Measurements from ENCODE around the gene SHF.
"Not testable (repeated sequence)": the region's sequence is repeated elsewhere in the genome, so short reads cannot be mapped to it uniquely, and the experiment has no call there.

SHF gene, protein sequence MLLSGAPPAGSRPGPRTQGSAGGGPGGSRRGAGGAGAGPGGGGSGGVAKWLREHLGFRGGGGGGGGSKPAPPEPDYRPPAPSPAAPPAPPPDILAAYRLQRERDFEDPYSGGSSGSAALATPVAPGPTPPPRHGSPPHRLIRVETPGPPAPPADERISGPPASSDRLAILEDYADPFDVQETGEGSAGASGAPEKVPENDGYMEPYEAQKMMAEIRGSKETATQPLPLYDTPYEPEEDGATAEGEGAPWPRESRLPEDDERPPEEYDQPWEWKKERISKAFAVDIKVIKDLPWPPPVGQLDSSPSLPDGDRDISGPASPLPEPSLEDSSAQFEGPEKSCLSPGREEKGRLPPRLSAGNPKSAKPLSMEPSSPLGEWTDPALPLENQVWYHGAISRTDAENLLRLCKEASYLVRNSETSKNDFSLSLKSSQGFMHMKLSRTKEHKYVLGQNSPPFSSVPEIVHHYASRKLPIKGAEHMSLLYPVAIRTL

DNA sequence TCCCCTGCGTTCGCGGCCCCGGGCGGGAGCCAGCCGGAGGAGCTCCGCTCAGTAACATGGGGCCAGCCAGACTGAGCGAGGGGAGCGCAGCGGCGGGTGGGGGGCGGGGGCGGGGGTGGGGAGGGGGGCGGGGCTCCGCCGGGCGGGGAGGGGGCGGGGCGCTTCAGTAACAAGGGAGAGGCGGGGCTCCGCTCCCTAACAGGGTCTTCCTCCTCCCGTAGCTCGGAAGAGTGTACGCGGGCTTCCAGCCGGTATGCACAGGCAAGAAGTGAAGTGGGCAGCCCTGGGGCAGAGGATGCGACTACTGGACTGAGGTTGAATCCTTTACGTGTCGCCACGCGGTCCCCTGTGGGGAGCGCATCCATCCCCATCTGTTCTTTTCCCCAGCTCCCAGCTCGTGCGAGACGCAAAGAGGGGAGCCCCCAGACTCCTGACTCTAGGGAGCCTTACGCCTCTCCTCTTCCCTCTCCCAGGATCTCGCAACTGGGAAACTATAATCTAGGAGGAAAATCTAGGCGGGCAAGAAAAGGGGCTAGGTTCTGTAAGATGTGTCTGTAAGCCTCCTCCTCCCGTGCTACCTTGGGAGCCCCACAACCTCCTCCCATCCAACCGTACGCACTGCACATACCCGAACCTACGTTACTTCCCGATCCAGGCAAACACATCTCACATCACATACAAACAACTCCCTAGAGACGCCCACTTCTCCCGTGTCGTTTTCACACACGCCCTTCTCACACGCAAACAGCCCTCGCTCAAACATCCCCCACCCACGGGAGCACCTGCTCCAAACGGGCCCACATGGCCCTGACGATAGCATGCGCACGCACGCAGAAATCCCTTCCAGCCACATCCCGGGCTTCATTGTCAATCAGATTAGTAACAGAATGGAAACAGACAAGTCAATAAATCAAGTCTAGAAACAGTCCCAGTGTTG is at the start of gene SHF:
Gene SHF, minus strand, starts transcription at position 73 of the 937 bp plus-strand sequence. Its CDS starts 15 bp downstream, at position 58.
- DNase-seq (ENCODE audit: low spot score) = peak; percentile 77

DNA sequence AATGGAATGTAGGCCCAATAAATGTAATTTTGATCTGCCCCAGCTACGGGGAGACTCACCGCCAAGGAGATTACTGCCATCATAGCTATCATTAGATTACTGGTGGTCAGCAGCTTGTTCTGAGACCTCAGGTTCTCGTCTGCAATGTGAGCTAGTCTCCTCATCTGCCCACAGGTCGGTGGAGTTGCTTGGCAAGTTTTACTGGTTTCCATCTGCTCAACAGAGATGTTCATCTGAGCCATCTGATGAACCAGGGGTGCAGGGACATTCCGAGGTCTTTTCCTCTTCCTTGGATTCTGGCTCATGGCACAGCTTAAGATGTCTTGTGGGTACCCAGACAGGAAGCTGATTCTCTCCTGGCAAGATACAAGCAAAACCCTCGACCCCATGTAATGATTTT is 49.0 kb upstream of the SHF start:
- not testable (repeated sequence) for DNase-seq (ENCODE audit: low spot score)

DNA sequence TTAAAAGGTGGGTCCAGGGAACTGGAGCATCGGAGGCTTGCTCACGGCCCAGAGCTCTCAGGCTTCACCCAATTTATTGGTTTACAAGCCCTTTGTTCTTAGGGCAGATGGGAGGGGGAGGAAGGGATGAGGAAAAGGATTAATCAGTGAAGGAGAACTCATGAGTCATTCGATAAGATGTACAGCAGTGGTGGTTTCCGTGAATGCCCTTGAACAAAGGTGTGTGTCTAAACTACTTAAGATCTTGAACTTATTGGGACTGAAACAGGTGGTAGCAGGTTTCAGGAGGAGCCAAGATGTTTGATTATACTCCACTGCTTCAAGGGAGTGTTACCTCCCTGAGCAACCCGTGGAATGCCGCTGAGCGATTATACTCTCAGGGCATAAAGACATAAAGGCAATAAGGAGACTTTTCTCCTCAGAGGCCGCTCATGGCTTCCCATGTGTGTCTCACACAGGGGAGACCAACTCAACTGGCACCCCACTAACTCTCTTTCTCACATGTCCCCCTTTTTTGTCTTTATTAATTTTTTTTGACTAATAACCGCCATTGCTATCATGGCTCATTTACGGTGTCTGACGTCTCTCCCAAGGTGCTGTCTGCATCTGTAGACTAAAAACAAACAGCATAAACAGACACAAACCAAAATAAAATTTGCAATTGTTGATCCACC is 46.9 kb upstream of the SHF start:
- no peak for DNase-seq (ENCODE audit: low spot score)

DNA sequence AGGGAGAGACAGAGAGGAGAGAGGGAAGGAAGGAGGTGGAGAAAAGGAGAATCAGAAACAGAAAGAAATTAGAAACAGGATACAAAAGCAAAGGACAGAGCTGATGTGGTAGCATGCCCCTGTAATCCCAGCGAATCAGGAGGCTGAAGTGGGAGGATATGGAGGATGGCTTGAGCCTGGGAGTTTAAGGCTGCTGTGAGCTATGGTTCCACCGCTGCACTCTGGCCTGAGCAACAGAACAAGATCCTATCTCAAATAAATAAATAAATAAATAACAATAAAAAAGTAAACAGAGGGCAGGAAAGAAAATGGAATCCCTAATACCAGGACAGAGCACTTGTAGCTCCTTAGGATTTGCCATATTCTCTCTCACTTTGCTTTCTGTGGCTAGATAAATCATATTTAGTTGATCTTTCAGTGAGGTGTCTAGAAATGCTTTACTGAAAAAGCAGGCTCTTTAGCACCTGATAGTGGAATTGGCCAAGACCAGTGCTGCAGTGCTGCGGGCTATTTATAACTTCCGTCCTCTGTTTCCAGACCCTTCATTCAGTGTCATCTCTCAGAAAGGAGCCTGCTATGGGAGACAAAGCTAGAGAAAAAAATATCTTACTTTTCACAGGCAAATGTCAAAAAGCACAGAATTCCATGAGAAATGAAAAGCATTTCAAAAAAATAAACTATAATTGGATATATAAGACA is 44.2 kb upstream of the SHF start:
- DNase-seq (ENCODE audit: low spot score) = no peak

DNA sequence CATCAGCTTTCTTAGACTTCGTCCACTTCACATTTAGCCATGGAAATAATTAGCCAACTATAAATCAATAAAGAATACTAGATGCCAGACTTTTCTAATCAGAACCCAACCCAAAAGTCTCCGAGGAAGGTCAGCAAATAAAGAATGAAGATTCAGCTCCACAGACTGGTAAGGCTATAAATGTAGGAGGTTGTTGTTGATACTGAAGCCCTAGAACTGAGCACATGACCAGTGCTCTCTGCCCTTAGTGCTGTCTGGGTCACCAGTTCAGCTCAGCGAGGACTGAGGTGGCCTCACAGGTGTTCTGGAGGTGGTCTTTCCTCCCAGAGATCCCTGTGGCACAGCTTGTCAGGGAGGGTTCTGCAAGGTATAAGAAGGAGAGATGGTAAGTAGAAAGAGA is 43.4 kb upstream of the SHF start:
- DNase-seq (ENCODE audit: low spot score) = no peak

DNA sequence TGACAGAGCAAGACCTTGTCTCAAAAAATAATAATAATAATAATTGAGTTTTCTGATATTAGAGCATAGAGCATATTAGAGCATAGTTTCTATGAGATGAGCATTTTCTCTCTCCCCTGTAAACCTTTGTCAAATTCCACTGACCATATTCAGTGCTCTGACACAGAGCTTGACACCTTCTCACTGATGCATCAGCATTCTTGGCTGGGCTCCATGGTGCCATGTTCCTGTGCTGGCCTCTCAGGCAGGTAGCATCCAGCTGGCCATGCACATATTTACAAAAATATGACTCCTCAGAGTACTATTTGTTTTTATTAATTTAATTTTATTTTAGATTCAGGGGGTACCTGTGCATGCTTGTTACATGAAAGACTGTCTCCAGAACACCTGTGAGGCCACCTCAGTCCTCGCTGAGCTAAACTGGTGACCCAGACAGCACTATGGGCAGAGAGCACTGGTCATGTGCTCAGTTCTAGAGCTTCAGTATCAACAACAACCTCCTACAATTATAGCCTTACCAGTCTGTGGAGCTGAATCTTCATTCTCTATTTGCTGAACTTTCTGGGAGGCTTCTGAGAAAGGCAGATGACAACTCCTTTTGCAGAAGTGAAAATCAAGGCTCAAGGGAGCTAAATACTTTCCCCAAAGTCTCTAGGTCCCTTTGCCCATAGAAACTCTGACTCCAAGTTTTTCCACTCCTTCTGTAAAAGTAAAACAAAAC is 42.6 kb upstream of the SHF start:
- DNase-seq (ENCODE audit: low spot score) = no peak

DNA sequence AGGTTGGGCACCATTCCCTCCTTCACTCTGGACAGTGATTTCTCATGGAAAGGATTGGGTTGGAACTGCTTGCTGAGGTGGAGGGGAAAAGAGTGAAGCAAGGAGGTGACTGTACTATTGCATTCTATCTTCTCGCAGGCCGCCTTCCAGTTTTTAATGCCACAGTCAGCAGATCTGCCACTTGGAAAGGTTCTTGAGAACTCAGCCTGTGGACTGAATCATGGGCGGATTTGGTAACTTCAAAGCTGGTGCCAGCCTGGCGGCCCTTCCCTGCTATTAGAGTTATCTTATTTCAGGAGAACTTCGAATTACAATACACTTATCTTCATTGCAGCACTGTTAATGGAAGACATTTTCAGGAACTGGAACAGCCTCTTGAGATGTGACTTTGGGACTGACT is 41.2 kb upstream of the SHF start:
- no peak for DNase-seq (ENCODE audit: low spot score)

DNA sequence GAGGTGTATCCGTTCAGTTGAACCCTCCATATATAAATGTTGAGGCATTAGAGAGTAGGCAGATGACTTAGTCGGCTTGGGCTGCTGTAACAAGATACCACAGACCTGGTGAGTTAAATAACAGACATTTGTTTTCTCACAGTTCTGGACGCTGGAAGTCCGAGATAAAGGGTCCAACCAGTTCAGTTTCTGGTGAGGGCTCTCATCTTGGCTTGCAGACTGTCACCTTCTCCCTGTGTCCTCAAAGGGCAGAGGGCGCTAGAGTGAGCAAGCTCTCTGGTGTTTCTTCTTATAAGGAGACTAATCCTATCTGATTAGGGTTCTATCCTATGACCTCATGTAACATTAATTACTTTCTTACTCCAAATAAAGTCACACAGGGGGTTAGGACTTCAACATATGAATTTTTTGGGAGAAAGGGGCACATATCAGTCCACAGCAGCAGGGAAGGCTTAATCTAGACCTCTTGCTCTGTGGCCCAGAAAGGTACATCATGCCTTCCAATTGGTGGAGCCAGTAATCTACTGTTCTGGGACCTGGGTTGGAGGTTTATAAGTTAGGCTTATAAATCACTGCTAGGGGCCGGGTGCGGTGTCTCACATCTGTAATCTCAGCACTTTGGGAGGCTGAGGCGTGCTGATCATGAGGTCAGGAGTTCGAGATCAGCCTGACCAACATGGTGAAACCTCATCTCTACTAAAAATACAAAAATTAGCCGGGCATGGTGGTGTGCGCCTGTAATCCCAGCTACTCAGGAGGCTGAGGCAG is 37.9 kb upstream of the SHF start:
- DNase-seq (ENCODE audit: low spot score) = no peak

DNA sequence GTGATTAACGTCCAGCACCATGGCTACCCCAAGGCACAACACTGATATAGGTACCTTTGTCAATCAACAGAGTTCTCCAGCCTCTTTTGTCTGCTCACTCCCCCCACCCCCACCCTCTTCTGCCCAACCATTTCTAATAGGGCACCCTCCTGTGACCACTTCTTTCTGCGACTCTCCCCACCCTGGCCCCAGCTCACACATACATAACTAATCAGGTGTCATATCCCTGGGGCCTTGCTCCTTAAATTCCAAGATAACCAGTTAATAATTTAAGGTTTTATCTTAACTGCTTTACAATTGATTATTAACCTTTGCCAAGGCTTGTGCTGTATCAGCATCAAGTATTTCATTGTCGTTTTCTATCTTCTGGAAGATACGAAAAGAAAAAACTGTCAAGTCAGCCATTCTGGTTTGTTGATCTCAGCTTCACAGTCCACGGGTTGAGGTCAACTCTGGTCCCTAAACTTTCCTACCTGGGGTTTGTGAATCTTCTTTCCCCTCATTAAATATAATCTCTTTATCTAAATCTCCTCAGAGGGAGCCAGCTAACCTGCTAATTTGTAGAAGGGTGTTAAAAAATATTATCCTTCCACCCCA is 37.0 kb upstream of the SHF start:
- no peak for DNase-seq (ENCODE audit: low spot score)

DNA sequence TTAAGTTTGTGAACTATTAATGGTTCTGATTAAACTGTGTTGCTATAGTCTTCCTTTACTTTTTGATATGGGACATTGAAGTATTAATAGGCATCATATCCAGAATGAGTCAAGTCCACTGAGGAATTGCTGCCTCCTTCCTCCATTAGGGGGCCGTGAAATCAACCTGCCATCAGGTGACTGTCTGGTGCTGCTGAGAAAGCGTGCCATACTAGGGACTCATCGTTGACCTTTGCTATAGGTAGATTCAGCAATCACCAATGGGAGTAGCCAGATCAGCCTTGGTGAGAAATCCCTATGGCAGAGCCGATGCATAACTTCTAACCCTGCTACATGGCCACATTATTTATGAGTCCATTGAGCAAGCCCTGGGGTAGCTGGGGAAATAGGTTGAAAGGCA is 34.2 kb upstream of the SHF start:
- no peak for DNase-seq (ENCODE audit: low spot score)

DNA sequence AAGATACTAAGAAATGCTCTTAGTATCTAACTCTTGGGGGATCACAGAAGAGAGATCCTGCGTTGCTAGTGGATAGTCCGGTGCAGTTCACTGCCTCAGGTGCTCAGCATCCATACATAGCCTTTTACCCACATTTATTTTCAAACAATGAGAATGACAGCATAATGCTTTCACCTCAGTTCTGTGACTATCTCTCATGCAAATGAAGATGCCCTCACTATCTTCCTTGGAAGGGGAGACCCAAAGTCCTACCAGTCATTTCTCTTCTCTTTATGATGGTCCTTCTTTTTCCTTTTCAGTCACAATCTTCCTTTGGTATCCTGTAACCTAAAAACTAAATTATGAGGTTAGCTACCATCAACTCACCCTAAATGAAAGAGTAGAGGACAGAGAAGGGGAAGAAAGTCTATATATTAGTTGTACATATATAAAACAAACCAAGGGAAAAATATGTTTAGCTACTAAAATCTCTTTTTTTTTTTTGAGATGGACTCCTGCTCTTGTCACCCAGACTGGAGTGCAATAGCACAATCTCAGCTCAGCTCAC is 33.4 kb upstream of the SHF start:
- no peak for DNase-seq (ENCODE audit: low spot score)

DNA sequence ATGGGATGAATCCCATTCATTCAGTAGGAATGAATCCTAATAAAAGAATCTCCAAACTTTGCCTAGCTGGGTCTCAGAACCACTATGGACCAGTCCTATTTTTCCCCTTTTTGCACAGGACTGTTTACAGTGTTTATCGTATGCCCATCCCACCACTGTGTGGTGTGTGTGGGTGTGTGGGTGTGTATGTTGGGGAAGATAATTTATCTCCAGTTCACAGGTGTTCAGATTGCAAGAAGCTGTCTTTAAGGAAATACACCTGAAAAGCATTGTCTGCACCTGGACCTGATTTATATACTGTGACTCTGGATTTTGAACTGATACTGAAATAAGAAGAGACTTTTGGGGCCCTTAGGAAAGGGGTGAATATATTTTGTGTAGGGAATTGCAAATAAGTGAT is 24.7 kb upstream of the SHF start:
- no peak for DNase-seq (ENCODE audit: low spot score)

DNA sequence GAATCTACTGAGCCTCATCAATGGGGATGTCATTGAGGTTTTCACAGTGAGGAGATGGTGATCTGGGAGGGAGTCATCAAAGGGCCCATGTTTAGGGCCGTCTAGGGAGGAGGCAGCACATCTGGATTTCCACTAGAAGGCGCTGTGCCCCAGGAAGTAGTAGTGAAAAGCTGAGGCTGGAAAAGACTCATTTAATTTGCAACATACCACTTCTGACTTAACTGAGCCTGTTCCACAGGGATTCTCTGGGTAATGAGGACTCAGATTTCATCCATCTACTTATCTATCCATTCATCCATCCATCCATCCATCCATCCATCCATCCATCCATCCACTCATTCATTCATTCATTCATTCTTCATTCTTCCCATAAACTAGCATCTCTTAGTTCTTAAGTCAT is 17.4 kb upstream of the SHF start:
- peak; percentile 72 for DNase-seq (ENCODE audit: low spot score)

DNA sequence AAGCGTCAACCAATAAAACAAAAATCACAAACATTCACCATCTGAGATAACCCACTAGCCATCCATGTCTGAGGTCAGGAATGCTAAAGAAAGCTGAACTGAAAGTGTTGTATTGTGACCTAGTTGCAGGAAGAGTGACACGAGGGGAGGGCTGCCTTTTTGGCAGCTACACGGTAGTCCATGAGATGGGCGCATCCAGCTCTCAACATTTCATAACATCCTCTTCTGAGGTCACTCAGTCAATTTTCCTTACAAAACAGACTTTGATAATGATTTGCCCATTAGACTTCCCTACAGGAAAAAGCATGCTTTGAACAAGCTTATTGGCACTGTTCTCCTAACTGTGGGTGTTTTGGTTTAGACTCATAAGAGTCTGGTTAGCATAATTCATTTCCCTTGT is 15.4 kb upstream of the SHF start:
- DNase-seq (ENCODE audit: low spot score) = peak; percentile 15

DNA sequence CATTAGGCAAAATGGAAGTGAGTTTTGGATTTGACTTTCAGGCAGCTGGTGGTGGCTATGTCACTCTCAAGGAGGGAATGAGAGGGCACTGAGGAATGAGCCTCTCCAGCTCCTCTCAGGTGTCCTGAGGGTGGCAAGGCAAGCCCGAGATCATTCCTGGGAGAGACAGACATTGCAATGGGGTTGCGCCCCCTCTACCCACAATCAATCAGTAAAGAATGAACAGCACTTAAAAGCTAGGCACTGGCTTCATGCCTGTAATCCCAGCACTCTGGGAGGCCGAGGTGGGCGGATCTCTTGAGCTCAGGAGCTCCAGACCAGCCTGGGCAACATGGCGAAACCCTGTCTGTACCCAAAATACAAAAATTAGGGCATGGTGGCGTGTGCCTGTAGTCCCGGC is 14.1 kb upstream of the SHF start:
- no peak for DNase-seq (ENCODE audit: low spot score)

DNA sequence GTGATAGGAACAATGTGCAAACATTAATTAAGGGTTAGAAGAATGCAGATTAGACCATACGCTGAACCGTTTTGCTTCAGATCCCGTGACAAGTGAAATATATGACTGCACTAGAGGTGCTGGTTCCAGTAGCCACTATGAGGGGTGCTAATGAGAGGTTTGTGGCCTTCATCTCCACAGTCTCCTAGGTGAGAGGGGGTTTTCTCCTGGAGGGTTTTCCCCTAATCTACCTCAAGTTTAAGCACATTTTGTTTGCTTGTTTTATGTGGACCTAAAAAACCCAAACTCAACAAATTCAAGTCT is 13.7 kb upstream of the SHF start:
- no peak for DNase-seq (ENCODE audit: low spot score)

DNA sequence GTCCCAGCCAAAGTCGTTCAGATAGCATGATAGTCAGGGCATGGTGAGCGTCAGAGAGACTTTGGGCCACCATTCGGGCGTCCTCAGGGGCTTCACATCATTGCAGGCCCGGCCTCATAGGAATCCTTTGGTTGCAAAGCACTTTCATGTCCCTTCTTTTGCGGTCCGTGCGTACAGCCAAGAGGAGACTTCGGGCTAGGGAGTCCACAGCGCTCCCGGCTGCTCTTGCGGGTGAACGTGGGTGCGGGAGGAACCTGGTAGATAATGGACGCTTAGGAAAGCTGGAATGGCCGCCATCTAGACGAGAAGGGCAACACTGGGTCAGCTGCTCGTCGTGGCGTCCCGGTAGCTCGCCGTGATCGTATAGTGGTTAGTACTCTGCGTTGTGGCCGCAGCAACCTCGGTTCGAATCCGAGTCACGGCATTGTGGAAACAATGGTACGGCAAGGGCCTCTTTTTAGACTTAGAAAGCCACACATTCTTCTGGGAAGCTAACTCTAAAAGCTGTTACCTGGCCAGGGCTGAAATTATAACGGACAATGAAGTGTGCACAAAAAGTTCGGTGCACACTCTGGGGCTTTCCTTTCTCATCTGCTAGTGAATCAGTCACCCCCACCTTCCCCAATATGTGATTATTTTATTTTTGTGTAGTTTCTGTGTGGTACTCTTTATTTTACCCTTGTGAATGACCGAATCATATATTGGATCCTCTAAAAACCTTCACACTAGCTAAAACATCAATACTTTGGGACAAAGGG is 13.2 kb upstream of the SHF start:
- DNase-seq (ENCODE audit: low spot score) = peak; percentile 75

DNA sequence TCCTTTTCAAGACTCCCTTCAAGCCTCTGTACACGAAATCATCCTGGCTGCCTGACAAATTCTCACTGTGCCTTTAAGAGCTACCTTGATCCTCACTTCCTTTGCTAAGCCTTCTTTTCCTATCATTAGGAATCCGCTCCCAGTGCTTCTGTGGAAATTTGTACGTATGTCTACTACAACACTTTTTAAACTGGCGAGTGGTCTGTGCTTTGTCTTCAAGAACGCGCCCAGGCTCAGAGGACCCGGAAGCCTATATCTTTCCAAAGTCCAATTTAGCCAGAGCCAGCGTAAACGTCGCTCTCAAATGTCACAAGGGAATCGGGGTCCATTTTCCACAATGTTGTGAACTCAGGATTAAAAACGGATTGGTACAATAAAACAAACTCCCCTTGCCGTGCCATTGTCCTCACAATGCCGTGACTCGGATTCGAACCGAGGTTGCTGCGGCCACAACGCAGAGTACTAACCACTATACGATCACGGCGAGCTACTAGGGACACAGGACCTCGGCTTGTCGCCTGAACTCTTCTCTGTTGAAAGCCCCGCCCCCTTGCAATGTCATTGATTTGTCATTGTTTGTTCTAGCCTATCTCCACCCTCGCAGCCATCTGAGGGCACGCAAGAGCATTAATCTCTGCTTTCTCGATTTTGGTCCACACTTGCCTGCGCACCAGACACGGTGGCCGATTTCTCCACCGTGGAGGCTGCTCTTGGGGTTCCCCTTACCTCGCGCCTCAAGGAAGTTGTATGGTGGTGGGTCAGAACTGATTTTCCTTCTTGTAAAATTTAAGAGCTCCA is 12.4 kb upstream of the SHF start:
- peak; percentile 78 for DNase-seq (ENCODE audit: low spot score)

Data from GM03348 (cell line).